H1 (cell line): ENCODE measurements around the gene CHFR. TPM values are rescaled to one million over a fixed set of nuclear protein-coding genes. Genes with fewer than 3 reads are reported as not detected.
A peak's percentile ranks its signal among the peaks of the same experiment; 100 is the strongest.

Source experiments
- CTCF ChIA-PET: fragments of 300-600 bp; sonication (Branson Sonifier 250); formaldehyde crosslinking; loops from one replicate; lab custom pipeline; 2021; ENCODE audit not compliant: partially characterized antibody; lab: Charles Lee
- POLR2A ChIA-PET: fragments of 300-600 bp; sonication (Branson Sonifier 250); formaldehyde crosslinking; loops from one replicate; lab custom pipeline; 2021; ENCODE audit warnings: inconsistent platforms; ENCODE audit not compliant: partially characterized antibody; lab: Charles Lee
- DNase-seq, 2 experiments: peaks; one replicate each; pipeline versions ENCODE4 v3.0.0 to v3.0.0-alpha.2; 2010 to 2022; ENCODE audit warnings: low spot score in 2 of 2, low read depth in 1 of 2, mixed read lengths in 1 of 2
- FAIRE-seq: peaks from 2 replicates; lab custom pipeline; 2011; peaks lifted over from hg19 to GRCh38; lab: Jason Lieb, UNC
- H2AFZ ChIP-seq: 2 replicates; pipeline ENCODE4 v1.8.1; 2012; ENCODE audit warnings: low read length, inconsistent platforms
- H2AK5ac ChIP-seq: 2 replicates; pipeline ENCODE4 v1.6.1; 2013; ENCODE audit warnings: low read depth, low read length
- H2BK120ac ChIP-seq: replicated peaks from 2 replicates; pipeline ENCODE3; 2013; ENCODE audit warnings: low read depth, low read length, inconsistent platforms
- H2BK12ac ChIP-seq: 2 replicates; pipeline ENCODE4 v1.6.1; 2013; ENCODE audit warnings: low read depth, low read length
- H2BK15ac ChIP-seq: 2 replicates; pipeline ENCODE4 v1.6.1; 2013; ENCODE audit warnings: low read length
- H2BK20ac ChIP-seq: 2 replicates; pipeline ENCODE4 v1.6.1; 2013; ENCODE audit warnings: low read length
- H2BK5ac ChIP-seq: 2 replicates; pipeline ENCODE4 v1.6.1; 2013; ENCODE audit warnings: low read depth, low read length
- H3K14ac ChIP-seq: 2 replicates; pipeline ENCODE4 v1.6.1; 2013; ENCODE audit warnings: inconsistent platforms; ENCODE audit not compliant: insufficient read length
- H3K18ac ChIP-seq: 2 replicates; pipeline ENCODE4 v1.6.1; 2013; ENCODE audit warnings: low read length; ENCODE audit errors: extremely low read depth
- H3K23ac ChIP-seq: 2 replicates; pipeline ENCODE4 v1.6.1; 2013; ENCODE audit warnings: inconsistent platforms; ENCODE audit not compliant: insufficient read length
- H3K23me2 ChIP-seq: 2 replicates; pipeline ENCODE4 v1.6.1; 2013; ENCODE audit warnings: low read depth, low read length
- H3K27ac ChIP-seq: 2 replicates; pipeline ENCODE4 v1.6.1; 2011; ENCODE audit warnings: low read depth, low read length, inconsistent platforms
- H3K27me3 ChIP-seq, 4 experiments: replicated peaks in 1 of 4; 1 replicate in 1 of 4; 2 replicates in 3 of 4; pipeline versions ENCODE4 v1.6.1 to v1.8.1; 2011 to 2013; ENCODE audit warnings: low read length in 3 of 4, mild to moderate bottlenecking in 3 of 4, inconsistent platforms in 2 of 4, mixed read lengths in 2 of 4, moderate library complexity in 1 of 4; ENCODE audit not compliant: control insufficient read depth in 3 of 4, insufficient read depth in 3 of 4; ENCODE audit errors: extremely low read depth in 1 of 4
- H3K36me3 ChIP-seq, 4 experiments: 2 replicates each; pipeline versions ENCODE4 v1.6.1 to v1.8.1; 2011 to 2013; ENCODE audit warnings: mild to moderate bottlenecking in 4 of 4, low read length in 3 of 4, moderate library complexity in 2 of 4, control low read depth in 1 of 4, inconsistent platforms in 1 of 4; ENCODE audit not compliant: insufficient read depth in 4 of 4, control insufficient read depth in 2 of 4
- H3K4ac ChIP-seq: replicated peaks from 2 replicates; pipeline ENCODE3; 2013; ENCODE audit warnings: low read length, low read depth, mixed read lengths, inconsistent platforms; ENCODE audit not compliant: insufficient read length
- H3K4me1 ChIP-seq, 4 experiments: replicated peaks in 1 of 4; 1 replicate in 1 of 4; 2 replicates in 3 of 4; pipeline versions ENCODE4 v1.6.1 to v1.8.1; 2011 to 2013; ENCODE audit warnings: low read length in 3 of 4, inconsistent platforms in 2 of 4, mixed read lengths in 1 of 4; ENCODE audit not compliant: insufficient read depth in 4 of 4, control insufficient read depth in 3 of 4
- H3K4me2 ChIP-seq, 2 experiments: 2 replicates each; pipeline versions ENCODE4 v1.6.1 to v1.8.1; 2011 to 2013; ENCODE audit warnings: low read depth in 2 of 2, low read length in 2 of 2, control low read depth in 1 of 2, inconsistent platforms in 1 of 2, mild to moderate bottlenecking in 1 of 2; ENCODE audit not compliant: insufficient read depth in 1 of 2
- H3K4me3 ChIP-seq, 4 experiments: fragments of 200-600, 300-600 bp in 1 of 4; sonication (generic), shearing (Covaris generic), sonication (Bioruptor Twin) in 1 of 4; 2 replicates each; pipeline versions ENCODE4 v1.5.1 to v1.8.1; 2011 to 2016; ENCODE audit warnings: low read length in 4 of 4, low read depth in 3 of 4, control low read depth in 2 of 4, inconsistent platforms in 2 of 4, mild to moderate bottlenecking in 2 of 4, mixed read lengths in 1 of 4, moderate library complexity in 1 of 4; ENCODE audit not compliant: insufficient read depth in 2 of 4; ENCODE audit errors: extremely low read depth in 1 of 4
- H3K56ac ChIP-seq: replicated peaks from 2 replicates; pipeline ENCODE3; 2013; ENCODE audit warnings: low read depth, mild to moderate bottlenecking, mixed read lengths, low read length, inconsistent platforms; ENCODE audit not compliant: insufficient read length
- H3K79me1 ChIP-seq: 2 replicates; pipeline ENCODE4 v1.6.1; 2013; ENCODE audit warnings: low read depth, low read length, control low read depth
- H3K79me2 ChIP-seq, 2 experiments: 2 replicates each; pipeline versions ENCODE4 v1.6.1 to v1.8.1; 2012 to 2013; ENCODE audit warnings: low read length in 2 of 2, mild to moderate bottlenecking in 2 of 2, inconsistent platforms in 1 of 2; ENCODE audit not compliant: insufficient read depth in 2 of 2, control insufficient read depth in 1 of 2
- H3K9ac ChIP-seq, 4 experiments: replicated peaks in 1 of 4; 1 replicate in 1 of 4; 2 replicates in 3 of 4; pipeline versions ENCODE4 v1.6.1 to v1.8.1; 2011 to 2013; ENCODE audit warnings: low read depth in 3 of 4, low read length in 3 of 4, control low read depth in 2 of 4, mild to moderate bottlenecking in 2 of 4, moderate library complexity in 2 of 4, inconsistent platforms in 1 of 4; ENCODE audit errors: extremely low read depth in 1 of 4
- H3K9me3 ChIP-seq, 2 experiments: 2 replicates each; pipeline versions ENCODE4 v1.6.1 to v1.8.1; 2012 to 2013; ENCODE audit warnings: mild to moderate bottlenecking in 2 of 2, moderate library complexity in 2 of 2, control low read depth in 1 of 2, inconsistent platforms in 1 of 2, low read depth in 1 of 2, low read length in 1 of 2, mixed read lengths in 1 of 2; ENCODE audit not compliant: insufficient read depth in 2 of 2
- H4K20me1 ChIP-seq, 2 experiments: replicated peaks in 1 of 2; 2 replicates each; pipeline versions ENCODE3 to v1.8.1; 2011 to 2013; ENCODE audit warnings: inconsistent platforms in 2 of 2, low read length in 2 of 2, mild to moderate bottlenecking in 1 of 2; ENCODE audit not compliant: insufficient read depth in 2 of 2, control insufficient read depth in 1 of 2
- H4K5ac ChIP-seq: 2 replicates; pipeline ENCODE4 v1.6.1; 2013; ENCODE audit warnings: low read length, low read depth, mixed read lengths, inconsistent platforms; ENCODE audit not compliant: insufficient read length
- H4K8ac ChIP-seq: 2 replicates; pipeline ENCODE4 v1.8.0; 2013; ENCODE audit warnings: mild to moderate bottlenecking, moderate library complexity, low read length, inconsistent platforms; ENCODE audit not compliant: insufficient read depth; ENCODE audit errors: extremely low read depth
- H4K91ac ChIP-seq: replicated peaks from 2 replicates; pipeline ENCODE3; 2013; ENCODE audit warnings: low read length, mixed read lengths, inconsistent platforms; ENCODE audit not compliant: insufficient read length
- BACH1 ChIP-seq: IDR thresholded peaks from 2 replicates; pipeline ENCODE4 v1.6.1; 2012; ENCODE audit warnings: low read length, improper control_type of control experiment
- CEBPB ChIP-seq: IDR thresholded peaks from 2 replicates; pipeline ENCODE4 v1.6.1; 2012; ENCODE audit warnings: low read depth, low read length
- CHD2 ChIP-seq: IDR thresholded peaks from 2 replicates; pipeline ENCODE4 v1.6.1; 2012; ENCODE audit warnings: low read length, improper control_type of control experiment
- CTCF ChIP-seq, 3 experiments: IDR thresholded peaks; 1 replicate in 2 of 3; 2 replicates in 1 of 3; pipeline versions ENCODE4 v1.5.1 to v1.6.1; 2011; ENCODE audit warnings: low read length in 3 of 3, mild to moderate bottlenecking in 3 of 3, inconsistent platforms in 2 of 3, low read depth in 1 of 3, moderate library complexity in 1 of 3; ENCODE audit not compliant: insufficient read depth in 1 of 3; ENCODE audit errors: control extremely low read depth in 1 of 3
- EP300 ChIP-seq, 2 experiments: IDR thresholded peaks; 1 replicate in 1 of 2; 2 replicates in 1 of 2; pipeline ENCODE4 v1.6.1; 2011 to 2012; ENCODE audit warnings: low read depth in 2 of 2, low read length in 2 of 2, mild to moderate bottlenecking in 2 of 2, borderline replicate concordance in 1 of 2, inconsistent platforms in 1 of 2, moderate library complexity in 1 of 2
- JUN ChIP-seq: IDR thresholded peaks from 2 replicates; pipeline ENCODE4 v1.6.1; 2011; ENCODE audit warnings: low read depth, mild to moderate bottlenecking, improper control_type of control experiment, low read length
- KDM1A ChIP-seq: fragments of 200-600, 300-600 bp; sonication (generic); IDR thresholded peaks from 2 replicates; pipeline ENCODE4 v1.7.1; 2016; ENCODE audit warnings: mild to moderate bottlenecking, low read length, borderline replicate concordance
- KDM4A ChIP-seq: IDR thresholded peaks from one replicate; pipeline ENCODE4 v1.7.1; 2012; ENCODE audit warnings: low read depth, mild to moderate bottlenecking, moderate library complexity, low read length, inconsistent platforms; ENCODE audit not compliant: severe bottlenecking
- NANOG ChIP-seq: IDR thresholded peaks from 2 replicates; pipeline ENCODE4 v1.6.1; 2011; ENCODE audit warnings: low read length, low read depth, mild to moderate bottlenecking, inconsistent platforms; ENCODE audit not compliant: insufficient read depth, poor library complexity, severe bottlenecking
- POLR2AphosphoS5 ChIP-seq: IDR thresholded peaks from 2 replicates; pipeline ENCODE4 v1.6.1; 2011; ENCODE audit warnings: low read depth, low read length
- SIX5 ChIP-seq: IDR thresholded peaks from 2 replicates; pipeline ENCODE4 v1.6.1; 2011; ENCODE audit warnings: mild to moderate bottlenecking, low read depth, low read length
- SP4 ChIP-seq: IDR thresholded peaks from 2 replicates; pipeline ENCODE4 v1.6.1; 2012; ENCODE audit warnings: low read length, inconsistent platforms
- TAF1 ChIP-seq: IDR thresholded peaks from 2 replicates; pipeline ENCODE4 v1.6.1; 2011; ENCODE audit warnings: mild to moderate bottlenecking, low read depth, low read length
- WGBS, 2 experiments: shearing (Covaris generic) in 1 of 2; methylation state at CpG; one replicate each; pipeline versions ENCODE4 v1.1.6 to v1.1.7; 2013 to 2015; ENCODE audit warnings: low lambda C conversion rate in 2 of 2, mixed read lengths in 2 of 2, inconsistent platforms in 1 of 2, low coverage in 1 of 2, missing lambda C conversion rate in 1 of 2; ENCODE audit not compliant: insufficient replicate concordance in 2 of 2, insufficient coverage in 1 of 2, insufficient read length in 1 of 2; ENCODE audit errors: extremely low coverage in 1 of 2, missing lambda C conversion rate in 1 of 2; 5-methylcytosine and 5-hydroxymethylcytosine counted together
- polyA plus RNA-seq, 7 experiments: library from polyadenylated mRNA; depleted of rRNA in 3 of 7; stranded (reverse) in 5 of 7; unstranded in 2 of 7; fragments of >200 nt in 5 of 7; fragments of 200-250 nt in 2 of 7; gene quantifications; 1 replicate in 5 of 7; 2 replicates in 1 of 7; 4 replicates in 1 of 7; pipeline versions ENCODE4 v1.2.1 to v1.2.3, GENCODE V29; 2011 to 2013; ENCODE audit warnings: missing spikeins in 2 of 7, mixed read lengths in 2 of 7
- total RNA-seq: library from RNA; stranded (reverse); fragmentation: NEBNext Ultra II Directional; extraction: Animal tissue kit (Norgen Biotek cat#: 25700); gene quantifications from 2 replicates; pipeline ENCODE4 v1.2.1, GENCODE V29; 2021

The CHFR gene
- total and polyA plus RNA-seq, 2 of the 8 experiments (the other 6 are each of a cell fraction or from before 2014, with no cell fraction given), result 31.4 to 44.6 TPM

GRCh38 chr12:132784580-132784979 is 102.8 kb downstream of the CHFR start:
- no peak overlapping the region for H4K91ac ChIP-seq
- FAIRE-seq, result no peak
- H2BK12ac ChIP-seq, result no peak overlapping the region
- no peak overlapping the region for H4K8ac ChIP-seq
- no peak overlapping the region for H3K56ac ChIP-seq
- H2AFZ ChIP-seq, result no peak overlapping the region
- H4K20me1 ChIP-seq, result peaks cover 0 to 13% of the 10 kb centered on the region in 2 experiments
- 91% methylated on average over 9 of the region's 9 CpGs; no CpG with 5 or more reads in 1 of the 2 experiments for WGBS, 2 experiments
- no peak overlapping the region for H2BK20ac ChIP-seq
- ChIA-PET CTCF (no interaction called here), POLR2A (no interaction called here)
- H2BK15ac ChIP-seq, result no peak overlapping the region
- H2AK5ac ChIP-seq, result peak overlapping the region; percentile 82; the same call in 1 of the 2 replicates
- H3K4ac ChIP-seq, result peak overlapping the region; percentile 38
- H3K4me3 ChIP-seq, result no peak overlapping the region
- no peaks in the 10 kb centered on the region for H3K9me3 ChIP-seq
- no peak overlapping the region for H2BK120ac ChIP-seq
- peaks cover 3% of the 10 kb centered on the region; the same call in 1 of the 2 replicates for H3K23me2 ChIP-seq
- peak overlapping the region; percentile 39 for H3K23ac ChIP-seq
- no peak overlapping the region for H3K18ac ChIP-seq
- no peaks in the 10 kb centered on the region for H3K79me2 ChIP-seq
- H3K79me1 ChIP-seq, result peaks cover 3% of the 10 kb centered on the region
- H2BK5ac ChIP-seq, result peak overlapping the region; percentile 78; the same call in 1 of the 2 replicates
- H3K36me3 ChIP-seq, result peaks cover 12 to 53% (median 34%) of the 10 kb centered on the region in 4 experiments
- no peaks in the 10 kb centered on the region for H3K4me1 ChIP-seq
- no peaks in the 10 kb centered on the region for H3K27me3 ChIP-seq
- DNase-seq, result no peak
- no peak overlapping the region for H4K5ac ChIP-seq
- H3K14ac ChIP-seq, result no peak overlapping the region
- no peak overlapping the region; a peak in 1 of 7 replicates for H3K9ac ChIP-seq
- no peak overlapping the region for H3K27ac ChIP-seq
- H3K4me2 ChIP-seq, result no peak overlapping the region
- TF ChIP-seq BACH1, result no peak
- no peak for TF ChIP-seq SP4
- no peak for TF ChIP-seq CEBPB
- TF ChIP-seq KDM1A, result no peak
- TF ChIP-seq TAF1, result no peak
- no peak for TF ChIP-seq SIX5
- TF ChIP-seq EP300 (IDR thresholded peaks at IDR 0.05; ENCODE audit: borderline replicate concordance in 1 of 2, low read depth in 2 of 2, low read length in 2 of 2), result no peak
- no peak for TF ChIP-seq NANOG
- no peak for TF ChIP-seq POLR2AphosphoS5
- TF ChIP-seq JUN, result no peak
- TF ChIP-seq CTCF (IDR thresholded peaks at IDR 0.05; ENCODE audit: control extremely low read depth in 1 of 3, insufficient read depth in 1 of 3, low read depth in 1 of 3, low read length in 3 of 3), result no peak
- no peak for TF ChIP-seq CHD2
- TF ChIP-seq KDM4A, result no peak
